ENCODE results near the gene DHRS7B. TPM values are rescaled to one million over a fixed set of nuclear protein-coding genes. Genes with fewer than 3 reads are reported as not detected.

Gene DHRS7B
- total RNA-seq, 4 donors from 2014 or later = 17.0 to 44.2 (median 37.4) TPM

- Histone ChIP-seq H3K36me3 (peaks cover 0 to 39% of the 10 kb centered on the region in 2 donors), H3K4me1 (peaks cover 0 to 6% (median 0%) of the 10 kb centered on the region in 3 donors), H3K27ac (no peak overlapping the region), H3K4me3 (no peak overlapping the region), H3K27me3 (no peaks in the 10 kb centered on the region), H3K9me3 (no peaks in the 10 kb centered on the region)
- WGBS, 2 donors (ENCODE audit: low coverage in 1 of 2) = 63 to 72% methylated on average over 4 to 5 of the region's 12 CpGs
- ATAC-seq = peak; percentile 42
- no peak for TF ChIP-seq POLR2A (IDR thresholded peaks at IDR 0.05)
- peak in 3 of 4 experiments; percentile 39 to 43 (median 40) for TF ChIP-seq CTCF (IDR thresholded peaks at IDR 0.05)
Measured at GRCh38 chr17:21239680-21240368, 113.1 kb downstream of the DHRS7B start.

GRCh38 chr17:21240369-21241055, 113.7 kb downstream of the DHRS7B start:
- no CpG with 5 or more reads among the region's 25 CpGs for WGBS, 2 donors (ENCODE audit: low coverage in 1 of 2)
- H3K4me3 ChIP-seq = no peak overlapping the region
- no peaks in the 10 kb centered on the region for H3K9me3 ChIP-seq
- H3K4me1 ChIP-seq = peaks cover 0 to 6% (median 0%) of the 10 kb centered on the region in 3 donors
- TF ChIP-seq EP300 (IDR thresholded peaks at IDR 0.05) = no peak
- no peak for TF ChIP-seq CTCF (IDR thresholded peaks at IDR 0.05)
- no peak for TF ChIP-seq POLR2AphosphoS5 (IDR thresholded peaks at IDR 0.05)
- no peak for TF ChIP-seq POLR2A (IDR thresholded peaks at IDR 0.05)
- no peaks in the 10 kb centered on the region for H3K27me3 ChIP-seq
- peaks cover 0 to 39% of the 10 kb centered on the region in 2 donors for H3K36me3 ChIP-seq
- ATAC-seq = no peak
- no peak overlapping the region for H3K27ac ChIP-seq

Small RNA genes within 50 kb of the gene (small RNA-seq; reads per million reads assigned to genes)
- gene RN7SL426P = 0 reads per million in 4 donors

Other genes starting within 250 kb of the DHRS7B start
- gene USP22, start 84.0 kb upstream of the DHRS7B start, total RNA-seq = 100 to 1,000 TPM; 101 to 128 (median 104) TPM
- gene TMEM11, start 87.2 kb downstream of the DHRS7B start, total RNA-seq = 10 to 100 TPM; 14.8 to 24.5 (median 22.1) TPM
- gene NATD1, start 126.4 kb downstream of the DHRS7B start, total RNA-seq = 10 to 100 TPM in 3 of 4 donors, 1 to 10 TPM in 1; 8.9 to 22.2 (median 15.4) TPM
- gene MAP2K3, start 157.7 kb downstream of the DHRS7B start, total RNA-seq = 10 to 100 TPM; 18.3 to 46.2 (median 35.2) TPM
- 1 to 10 TPM in 3 of 4 donors, under 1 TPM in 1; 0.78 to 3.1 (median 1.9) TPM for gene KCNJ12, start 249.4 kb downstream of the DHRS7B start, total RNA-seq